Astrocyte of the spinal cord (primary cell): ENCODE results near the gene ADCY9.
"Not testable (repeated sequence)": the region's sequence is repeated elsewhere in the genome, so short reads cannot be mapped to it uniquely, and the experiment has no call there.

Experiments used
- DNase-seq: peaks from one replicate; pipeline ENCODE4 v3.0.0; 2011; ENCODE audit warnings: low read depth, low spot score
- H3K4me3 ChIP-seq: 2 replicates; pipeline ENCODE4 v1.5.1; 2011; ENCODE audit warnings: low read depth, mild to moderate bottlenecking, low read length, moderate library complexity
- in situ Hi-C: cut with HindIII; loops from 2 replicates; pipeline ENCODE4 v1.10.0; 2017; ENCODE audit warnings: low sequenced_read_pairs
- TF ChIP-seq, protein P1 (sequence below): IDR thresholded peaks from 2 replicates; pipeline ENCODE4 v1.5.1; 2012; ENCODE audit warnings: low read depth, mild to moderate bottlenecking, low read length, inconsistent platforms

The ADCY9 gene

DNA sequence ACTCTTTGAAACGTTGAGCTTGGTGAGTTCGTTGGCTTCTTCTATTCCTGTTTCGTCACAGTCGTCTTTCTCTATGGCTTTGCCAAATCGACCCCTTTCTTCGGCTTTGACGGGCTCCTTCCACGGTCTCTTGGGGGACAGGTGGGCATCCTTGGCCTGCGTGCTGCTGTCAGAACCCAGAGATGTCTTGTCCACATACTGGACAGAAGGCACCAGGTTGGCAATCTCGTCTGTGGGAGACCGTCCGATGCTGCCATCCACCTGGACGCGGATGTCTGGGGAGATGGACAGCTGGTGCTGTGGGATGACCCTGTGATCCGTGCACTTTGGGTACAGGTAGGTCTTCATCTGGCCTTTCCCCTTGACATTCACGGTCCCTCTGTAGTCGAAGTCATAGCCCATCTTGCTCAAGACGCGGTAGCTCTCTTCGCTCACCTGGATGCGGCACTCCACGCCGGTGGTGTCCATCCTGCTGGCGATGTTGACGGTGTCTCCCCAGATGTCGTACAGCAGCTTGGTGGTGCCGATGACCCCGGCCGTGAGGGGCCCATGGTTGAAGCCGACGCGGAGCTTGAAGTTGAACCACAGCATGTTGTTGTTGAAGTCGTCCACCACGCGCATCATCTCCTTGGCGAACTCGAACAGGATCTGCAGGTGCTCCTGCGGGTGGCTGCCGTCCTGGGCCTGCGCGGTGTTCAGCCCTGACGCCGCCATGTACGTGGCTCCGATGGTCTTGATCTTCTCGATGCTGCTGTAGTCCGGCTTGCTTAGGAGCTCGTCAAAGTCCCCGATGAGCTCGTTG, 150.3 kb downstream of the ADCY9 start:
- TF ChIP-seq, protein P1, sequence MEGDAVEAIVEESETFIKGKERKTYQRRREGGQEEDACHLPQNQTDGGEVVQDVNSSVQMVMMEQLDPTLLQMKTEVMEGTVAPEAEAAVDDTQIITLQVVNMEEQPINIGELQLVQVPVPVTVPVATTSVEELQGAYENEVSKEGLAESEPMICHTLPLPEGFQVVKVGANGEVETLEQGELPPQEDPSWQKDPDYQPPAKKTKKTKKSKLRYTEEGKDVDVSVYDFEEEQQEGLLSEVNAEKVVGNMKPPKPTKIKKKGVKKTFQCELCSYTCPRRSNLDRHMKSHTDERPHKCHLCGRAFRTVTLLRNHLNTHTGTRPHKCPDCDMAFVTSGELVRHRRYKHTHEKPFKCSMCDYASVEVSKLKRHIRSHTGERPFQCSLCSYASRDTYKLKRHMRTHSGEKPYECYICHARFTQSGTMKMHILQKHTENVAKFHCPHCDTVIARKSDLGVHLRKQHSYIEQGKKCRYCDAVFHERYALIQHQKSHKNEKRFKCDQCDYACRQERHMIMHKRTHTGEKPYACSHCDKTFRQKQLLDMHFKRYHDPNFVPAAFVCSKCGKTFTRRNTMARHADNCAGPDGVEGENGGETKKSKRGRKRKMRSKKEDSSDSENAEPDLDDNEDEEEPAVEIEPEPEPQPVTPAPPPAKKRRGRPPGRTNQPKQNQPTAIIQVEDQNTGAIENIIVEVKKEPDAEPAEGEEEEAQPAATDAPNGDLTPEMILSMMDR, result no peak
- no peak for DNase-seq
- in situ Hi-C loops, result no loop called here
- no peak overlapping the region for H3K4me3 ChIP-seq

DNA sequence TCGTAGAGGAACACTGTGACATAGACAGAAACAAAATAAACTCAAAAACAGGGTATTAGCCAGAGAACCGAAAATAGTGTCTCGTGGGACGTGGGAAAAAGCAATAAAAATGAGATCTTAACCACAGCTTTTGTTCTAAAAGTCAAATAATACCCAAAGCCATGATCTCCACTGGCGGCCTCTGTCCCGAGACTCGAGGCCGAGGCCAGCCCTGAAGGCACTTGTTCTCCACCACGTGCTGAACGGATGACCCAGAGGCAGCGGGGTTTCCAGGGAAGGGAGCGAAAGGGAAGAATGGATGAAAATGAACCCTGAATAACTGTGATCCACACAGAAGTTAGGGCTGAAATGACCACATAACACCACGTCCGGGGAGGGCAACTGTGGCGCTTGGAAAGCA, 150.9 kb downstream of the ADCY9 start:
- TF ChIP-seq, protein P1, result no peak
- in situ Hi-C loops, result no loop called here

DNA sequence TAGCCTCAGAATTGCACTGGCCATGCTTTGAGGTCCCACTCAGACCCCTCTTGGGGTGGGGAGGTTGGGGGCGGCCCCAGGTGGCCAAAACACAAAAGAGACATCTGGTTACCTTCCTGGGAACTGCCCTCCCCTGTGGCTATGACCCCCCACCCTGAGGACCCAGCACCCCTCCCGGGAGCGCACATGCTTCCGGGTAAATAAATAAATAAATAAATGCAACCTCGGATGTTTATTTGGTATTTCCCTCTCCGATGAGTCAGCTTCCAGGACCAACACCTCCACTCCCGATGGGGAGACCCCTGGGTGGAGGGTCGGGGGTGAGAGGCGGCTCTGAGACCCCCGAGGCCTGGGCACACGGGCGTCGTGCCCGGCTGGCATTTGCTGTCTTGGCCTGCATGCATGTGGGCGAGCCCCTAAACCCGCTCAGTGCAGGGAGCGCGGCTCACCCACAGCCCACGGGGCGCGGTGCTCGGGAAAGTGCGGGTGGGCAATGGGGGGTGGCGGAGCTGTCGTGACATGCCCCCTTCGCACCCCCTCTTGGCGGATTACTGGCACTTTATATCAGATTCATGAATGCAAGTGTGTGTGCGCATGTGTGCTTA, 151.5 kb downstream of the ADCY9 start:
- DNase-seq, result no peak
- in situ Hi-C loops, result no loop called here

More for the DNA sequence above, 150.9 kb downstream of the ADCY9 start:
- H3K4me3 ChIP-seq, result no peak overlapping the region
- DNase-seq, result no peak

DNA sequence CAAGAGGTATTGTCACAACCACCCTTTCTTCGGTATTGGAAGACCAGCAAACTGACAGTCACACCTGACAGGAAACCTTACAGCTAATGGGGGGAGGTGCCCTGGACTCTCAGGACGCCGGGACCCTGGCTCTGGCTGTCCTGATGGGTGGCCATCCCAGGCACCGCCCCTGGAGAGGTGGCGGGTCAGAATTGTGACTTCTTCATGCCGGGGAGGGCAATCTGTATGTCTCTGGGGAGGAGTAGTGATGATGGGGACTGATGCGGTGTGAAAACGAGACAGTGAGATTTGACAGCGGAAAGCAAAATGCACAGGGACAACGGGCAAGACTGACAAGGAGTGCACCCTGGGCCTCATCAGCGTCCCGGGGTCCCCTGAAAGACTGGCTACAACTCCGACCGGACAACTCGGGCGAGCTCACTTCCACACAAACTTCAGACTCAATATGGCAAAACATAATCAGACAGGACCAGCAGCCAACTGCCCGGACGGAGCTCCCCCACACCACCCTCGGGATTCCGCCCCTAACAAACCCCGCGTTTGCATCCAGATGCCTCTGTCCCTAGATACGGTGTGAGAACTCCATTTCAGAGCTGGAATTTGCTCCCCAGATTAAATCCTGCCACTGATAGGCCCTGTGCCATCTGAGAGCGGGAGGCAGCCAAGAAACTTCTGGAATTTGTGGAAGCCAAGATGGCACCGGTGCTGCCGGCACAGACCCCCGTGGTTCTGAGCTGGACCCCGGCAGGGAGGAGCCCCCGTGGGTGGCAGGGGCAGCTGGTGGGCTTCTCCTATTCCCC, 152.2 kb downstream of the ADCY9 start:
- TF ChIP-seq, protein P1, result no peak
- in situ Hi-C loops, result no loop called here
- DNase-seq, result no peak
- H3K4me3 ChIP-seq, result no peak overlapping the region

More for the DNA sequence above, 151.5 kb downstream of the ADCY9 start:
- H3K4me3 ChIP-seq, result no peak overlapping the region
- TF ChIP-seq, protein P1, result no peak

DNA sequence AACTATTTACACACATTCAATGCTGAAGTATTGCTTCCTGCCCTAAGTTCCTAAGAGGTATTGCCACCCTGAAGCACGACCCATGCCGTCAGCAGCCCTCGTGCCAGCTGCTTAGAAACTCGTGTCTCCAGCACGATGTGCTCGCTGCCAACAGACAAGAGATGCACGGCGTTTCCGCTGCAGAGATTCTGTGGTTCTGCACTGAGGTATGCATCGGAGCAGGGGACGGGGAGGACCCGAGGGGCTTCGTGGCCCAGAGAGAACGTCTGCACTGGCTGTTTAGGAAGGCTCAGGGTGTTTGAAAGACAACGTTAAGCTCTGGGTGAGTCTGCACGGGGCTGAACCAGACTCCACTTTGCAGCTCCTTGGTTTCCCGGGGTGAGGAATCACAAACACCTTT, 153.0 kb downstream of the ADCY9 start:
- TF ChIP-seq, protein P1, result no peak
- in situ Hi-C loops, result no loop called here
- no peak for DNase-seq

DNA sequence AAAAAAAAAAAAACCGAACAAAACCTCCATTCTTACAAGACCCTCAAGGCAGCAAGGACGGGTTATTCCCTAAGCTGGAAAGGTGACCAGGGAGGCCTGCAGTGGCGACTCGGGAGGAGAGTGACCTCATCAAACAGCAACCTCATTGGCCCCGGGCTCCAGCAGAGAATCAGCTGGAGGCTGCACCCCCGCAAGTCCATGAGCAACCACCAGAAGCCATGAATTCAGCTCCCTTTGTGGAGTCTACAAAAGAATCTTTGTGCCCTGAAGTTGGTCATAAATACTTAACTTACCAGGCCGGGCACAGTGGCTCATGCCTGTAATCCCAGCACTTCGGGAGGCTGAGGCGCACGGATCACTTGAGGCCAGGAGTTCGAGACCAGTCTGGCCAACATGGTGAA, 154.8 kb downstream of the ADCY9 start:
- TF ChIP-seq, protein P1, result no peak
- in situ Hi-C loops, result no loop called here
- DNase-seq, result peak; percentile 54
- no peak overlapping the region for H3K4me3 ChIP-seq

More for the DNA sequence above, 153.0 kb downstream of the ADCY9 start:
- H3K4me3 ChIP-seq, result no peak overlapping the region

DNA sequence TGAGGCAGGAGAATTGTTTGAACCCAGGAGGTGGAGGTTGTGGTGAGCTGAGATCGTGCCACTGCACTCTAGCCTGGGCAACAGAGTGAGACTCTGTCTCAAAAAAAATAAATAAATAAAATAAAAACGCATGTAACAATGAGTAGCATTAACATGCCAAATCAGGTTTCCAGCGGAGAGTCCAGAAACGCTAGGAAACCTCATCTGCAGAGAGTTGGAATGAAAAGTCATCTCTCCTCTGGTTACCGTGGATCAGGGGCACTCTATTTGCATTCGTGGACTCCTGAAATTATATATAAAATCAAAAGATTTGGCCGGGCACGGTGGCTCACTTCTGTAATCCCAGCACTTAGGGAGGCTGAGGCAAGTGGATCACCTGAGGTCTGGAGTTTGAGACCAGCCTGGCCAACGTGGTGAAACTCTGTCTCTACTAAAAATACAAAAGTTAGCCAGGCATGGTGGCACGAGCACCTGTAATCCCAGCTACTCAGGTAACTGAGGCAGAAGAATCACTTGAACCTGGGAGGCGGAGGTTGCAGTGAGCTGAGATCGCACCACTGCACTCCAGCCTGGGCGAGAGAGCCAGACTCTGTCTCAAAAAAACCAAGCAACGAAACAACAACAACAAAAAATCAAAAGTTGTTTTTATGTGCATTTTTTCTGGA, 156.2 kb downstream of the ADCY9 start:
- peak overlapping the region; percentile 34 for H3K4me3 ChIP-seq
- in situ Hi-C loops, DNase-seq: not testable (repeated sequence)
